Lower leg skin (tissue), 4 donors: ENCODE measurements around the gene TMEM213. TPM values are rescaled to one million over a fixed set of nuclear protein-coding genes. Genes with fewer than 3 reads are reported as not detected.
A peak's percentile ranks its signal among the peaks of the same experiment; 100 is the strongest.

Source experiments
- DNase-seq, 2 donors: peaks; one replicate each; pipeline ENCODE4 v3.0.0-alpha.2; 2019; ENCODE audit warnings: low spot score in 2 of 2
- H3K4me3 ChIP-seq: fragments of 200-600 bp; sonication (generic); 2 replicates; pipeline ENCODE4 v1.5.1; 2017; ENCODE audit warnings: mild to moderate bottlenecking, low read depth; ENCODE audit not compliant: poor library complexity, severe bottlenecking
- CTCF ChIP-seq, 3 donors: fragments of 450-650 bp; IDR thresholded peaks; one replicate each; pipeline ENCODE4 v1.5.1; 2016; ENCODE audit warnings: antibody characterized with exemption in 3 of 3, mild to moderate bottlenecking in 3 of 3, moderate library complexity in 2 of 3
- POLR2A ChIP-seq, 2 donors: fragments of 450-650 bp; IDR thresholded peaks; one replicate each; pipeline ENCODE4 v1.6.1; 2016 to 2017; ENCODE audit warnings: antibody characterized with exemption in 2 of 2, mild to moderate bottlenecking in 1 of 2, moderate library complexity in 1 of 2
- WGBS, 2 donors: methylation state at CpG; one replicate each; pipeline ENCODE4 v1.1.5; 2018; 5-methylcytosine and 5-hydroxymethylcytosine counted together
- intact Hi-C: fragments of 100-400 bp; cut with DNase I; formaldehyde crosslinking; loops from one replicate; pipeline ENCODE4 v1.15.0; 2023; ENCODE audit warnings: low total_unique reads
- total RNA-seq, 4 donors: library from RNA; depleted of rRNA; stranded (reverse); fragments of >200 nt; gene quantifications; one replicate each; pipeline ENCODE4 v1.1.0, GENCODE V29; 2016

TMEM213 gene
- total RNA-seq, 4 donors from 2014 or later = 2.5 to 13.3 (median 6.5) TPM

GRCh38 chr7:138857728-138858127 is 59.9 kb downstream of the TMEM213 start:
- no peak overlapping the region for H3K4me3 ChIP-seq
- no peak for DNase-seq
- intact Hi-C loops = no loop called here
- TF ChIP-seq CTCF (IDR thresholded peaks at IDR 0.05) (no peak), POLR2A (IDR thresholded peaks at IDR 0.05) (no peak)

- intact Hi-C loops = no loop called here
- TF ChIP-seq CTCF (IDR thresholded peaks at IDR 0.05) (no peak), POLR2A (IDR thresholded peaks at IDR 0.05) (no peak)
- no peak overlapping the region for H3K4me3 ChIP-seq
- 95 to 97% methylated on average over 16 of the region's 16 CpGs for WGBS, 2 donors
- DNase-seq = no peak
These were observed 63.3 kb downstream of the TMEM213 start for GRCh38 chr7:138861051-138861450.

- no peak for DNase-seq
- intact Hi-C loops = no loop called here
- no peak overlapping the region for H3K4me3 ChIP-seq
- WGBS, 2 donors = 92 to 95% methylated on average over 9 of the region's 9 CpGs
- TF ChIP-seq POLR2A (IDR thresholded peaks at IDR 0.05) (no peak), CTCF (IDR thresholded peaks at IDR 0.05) (no peak)
These were observed 66.1 kb downstream of the TMEM213 start for GRCh38 chr7:138863931-138864330.

- DNase-seq = peak in 1 of 2 donors; percentile 52
- 51 to 61% methylated on average over 3 of the region's 3 CpGs for WGBS, 2 donors
- intact Hi-C loops = no loop called here
- TF ChIP-seq CTCF (IDR thresholded peaks at IDR 0.05) (no peak), POLR2A (IDR thresholded peaks at IDR 0.05) (no peak)
- H3K4me3 ChIP-seq = no peak overlapping the region
These were observed 66.9 kb downstream of the TMEM213 start for GRCh38 chr7:138864667-138865066.

- no peak overlapping the region for H3K4me3 ChIP-seq
- 76 to 81% methylated on average over 4 of the region's 4 CpGs for WGBS, 2 donors
- intact Hi-C loops = no loop called here
- no peak for DNase-seq
- TF ChIP-seq POLR2A (IDR thresholded peaks at IDR 0.05) (no peak), CTCF (IDR thresholded peaks at IDR 0.05) (no peak)
These were observed 68.0 kb downstream of the TMEM213 start for GRCh38 chr7:138865843-138866242.

GRCh38 chr7:138866353-138866752 is 68.6 kb downstream of the TMEM213 start:
- DNase-seq = no peak
- 94 to 96% methylated on average over 9 of the region's 9 CpGs for WGBS, 2 donors
- H3K4me3 ChIP-seq = no peak overlapping the region
- TF ChIP-seq POLR2A (IDR thresholded peaks at IDR 0.05) (no peak), CTCF (IDR thresholded peaks at IDR 0.05) (no peak)
- intact Hi-C loops = no loop called here
